GM19035 (cell line): ENCODE data around the gene IFT43.

Experiments used
- ATAC-seq: cut with Tn5 transposase; IDR thresholded peaks from one replicate; pipeline ENCODE4 v1.9.1; 2021; ENCODE audit not compliant: unreplicated experiment

IFT43 gene

DNA sequence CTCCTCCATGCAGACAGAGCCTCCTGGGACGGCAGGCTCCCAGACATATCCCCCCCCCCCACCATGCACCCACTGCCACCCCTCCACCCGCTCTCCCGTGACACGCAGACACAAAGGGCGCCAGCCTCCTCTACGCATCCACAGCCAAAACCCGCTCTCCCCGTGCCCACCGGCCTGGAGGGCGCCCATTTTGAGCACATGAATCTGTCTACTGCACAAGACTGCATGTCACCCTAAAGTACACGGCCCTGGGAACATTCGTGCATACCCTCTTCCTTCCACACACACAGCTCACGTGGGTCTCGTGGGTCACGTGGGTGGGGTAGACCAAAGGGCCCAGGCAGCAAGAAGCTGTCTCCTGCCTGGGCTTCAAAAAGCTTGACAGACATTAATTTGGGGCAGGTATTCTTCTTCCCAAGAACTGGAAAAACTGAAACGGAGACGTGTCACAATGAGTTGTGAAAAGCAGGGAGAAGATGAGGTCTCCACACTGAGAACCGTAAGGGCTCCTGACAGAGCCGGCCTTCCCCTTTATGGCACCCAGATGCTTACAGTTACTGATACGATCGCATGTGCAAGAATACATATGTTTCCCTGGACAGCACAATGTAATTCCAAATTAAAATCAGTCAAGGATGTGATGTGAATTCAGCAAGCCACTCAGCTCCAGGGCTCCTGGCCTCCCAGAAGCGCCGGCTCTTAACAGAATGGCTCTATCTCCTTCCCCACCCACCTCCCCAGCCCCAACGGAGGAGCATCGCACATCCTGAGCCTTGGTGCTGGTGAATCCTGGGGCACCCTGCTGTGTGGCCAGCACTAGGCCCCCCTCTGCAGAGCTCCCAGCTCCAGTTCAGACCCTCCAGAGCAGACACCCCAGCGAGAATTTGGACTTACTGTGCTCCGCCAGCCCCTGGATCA is 5.7 kb upstream of the IFT43 start:
- ATAC-seq: no peak

DNA sequence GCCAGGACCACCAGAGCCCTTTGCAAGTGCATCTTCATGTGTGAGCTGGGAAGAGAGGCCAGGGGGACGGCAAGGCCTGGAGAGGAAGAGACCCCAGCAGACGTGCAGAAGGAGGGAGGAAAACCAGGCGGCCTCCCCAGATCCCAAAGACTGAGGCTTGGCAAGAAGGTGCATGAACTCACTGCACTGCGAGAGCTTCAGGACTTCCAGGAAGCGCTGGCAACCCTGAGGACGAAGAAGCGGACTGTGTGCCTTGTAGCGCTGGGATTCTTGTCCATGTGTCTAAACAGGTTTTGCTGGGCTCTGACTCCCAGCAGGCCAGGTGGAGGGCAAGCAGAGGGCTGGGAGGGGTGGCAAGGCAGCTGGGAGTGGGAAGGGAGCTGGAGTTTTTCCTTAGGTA is 4.7 kb upstream of the IFT43 start:
- ATAC-seq: no peak

- ATAC-seq: peak; percentile 38
These were observed 3.9 kb upstream of the IFT43 start, which contains the start of gene TGFB3 for GRCh38 chr14:75981426-75982265. TSS of gene TGFB3 (minus strand) at chr14:75981995. CDS start at chr14:75980893, 1,102 bp downstream.

DNA sequence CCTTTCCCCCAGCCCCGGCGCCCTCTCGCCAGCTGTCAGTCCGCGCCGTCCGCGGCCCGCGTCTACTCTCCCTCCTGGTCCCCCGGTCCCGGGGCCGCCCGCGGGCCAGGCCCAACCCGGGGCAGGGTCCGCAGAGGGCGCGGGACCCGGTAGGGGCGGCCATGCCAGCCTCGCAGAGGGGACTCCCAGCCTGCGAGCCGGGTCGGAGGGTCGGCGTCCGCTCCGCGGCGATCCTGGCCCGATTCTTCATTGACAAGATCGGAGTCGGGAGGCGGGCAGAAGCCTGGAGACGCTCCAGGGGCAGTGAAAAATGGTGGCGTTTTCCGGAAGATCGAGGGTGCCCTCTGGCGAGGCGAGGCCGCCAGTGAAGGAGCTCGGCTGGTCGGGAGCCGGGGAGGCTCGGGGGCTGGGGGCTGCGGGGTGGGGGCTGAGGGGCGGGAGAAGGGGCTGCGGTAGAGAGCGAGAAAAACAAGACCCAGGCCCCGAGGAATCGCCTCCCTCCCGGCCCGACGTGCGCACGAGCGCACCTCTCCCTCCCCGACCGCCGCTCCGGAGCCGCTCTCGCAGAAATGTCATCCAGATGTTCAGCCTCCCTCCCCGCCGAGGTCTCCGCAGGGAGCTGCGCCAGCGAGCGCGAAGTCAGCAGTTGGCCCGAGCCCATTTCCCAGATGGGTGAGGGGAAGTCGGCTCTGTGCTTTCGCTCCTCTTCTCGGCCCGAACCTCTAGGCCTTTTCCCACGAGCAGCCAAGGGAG is 3.1 kb upstream of the IFT43 start:
- ATAC-seq: peak; percentile 44

DNA sequence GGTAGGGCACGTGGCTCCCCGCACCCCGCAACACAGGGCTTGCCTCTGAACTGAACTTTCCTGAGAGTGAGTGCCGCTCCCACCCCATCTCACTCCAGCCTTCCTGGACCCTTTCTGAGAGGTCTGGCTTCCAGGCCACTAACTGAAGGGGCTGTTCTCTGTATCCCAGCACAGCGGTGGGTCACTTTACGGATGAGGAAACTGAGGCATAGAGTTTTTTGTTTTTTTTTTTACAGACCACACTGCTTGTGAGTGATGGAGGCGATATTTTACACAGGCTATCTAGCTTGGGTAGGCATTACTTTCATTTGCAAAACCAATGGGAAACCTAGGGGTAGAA is 2.6 kb upstream of the IFT43 start:
- ATAC-seq: no peak

- ATAC-seq: no peak
These were observed 889 bp upstream of the IFT43 start for GRCh38 chr14:75984674-75985073.

DNA sequence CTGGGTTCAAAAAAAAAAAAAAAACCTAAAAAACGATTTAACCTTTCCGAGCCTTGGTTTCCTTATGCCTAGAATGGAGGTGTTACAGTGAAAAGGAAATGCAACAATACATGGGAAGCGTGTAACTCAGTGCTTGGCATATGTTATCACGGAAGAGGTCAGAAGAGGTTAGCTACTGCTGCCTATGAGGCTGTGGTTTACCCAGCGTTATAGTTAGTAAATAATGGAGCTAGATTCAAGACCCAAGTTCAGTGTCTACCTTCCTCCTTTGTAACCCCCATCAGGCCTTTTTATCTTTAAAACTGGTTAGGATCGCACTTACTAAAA is 839 bp downstream of the IFT43 start:
- ATAC-seq: no peak

DNA sequence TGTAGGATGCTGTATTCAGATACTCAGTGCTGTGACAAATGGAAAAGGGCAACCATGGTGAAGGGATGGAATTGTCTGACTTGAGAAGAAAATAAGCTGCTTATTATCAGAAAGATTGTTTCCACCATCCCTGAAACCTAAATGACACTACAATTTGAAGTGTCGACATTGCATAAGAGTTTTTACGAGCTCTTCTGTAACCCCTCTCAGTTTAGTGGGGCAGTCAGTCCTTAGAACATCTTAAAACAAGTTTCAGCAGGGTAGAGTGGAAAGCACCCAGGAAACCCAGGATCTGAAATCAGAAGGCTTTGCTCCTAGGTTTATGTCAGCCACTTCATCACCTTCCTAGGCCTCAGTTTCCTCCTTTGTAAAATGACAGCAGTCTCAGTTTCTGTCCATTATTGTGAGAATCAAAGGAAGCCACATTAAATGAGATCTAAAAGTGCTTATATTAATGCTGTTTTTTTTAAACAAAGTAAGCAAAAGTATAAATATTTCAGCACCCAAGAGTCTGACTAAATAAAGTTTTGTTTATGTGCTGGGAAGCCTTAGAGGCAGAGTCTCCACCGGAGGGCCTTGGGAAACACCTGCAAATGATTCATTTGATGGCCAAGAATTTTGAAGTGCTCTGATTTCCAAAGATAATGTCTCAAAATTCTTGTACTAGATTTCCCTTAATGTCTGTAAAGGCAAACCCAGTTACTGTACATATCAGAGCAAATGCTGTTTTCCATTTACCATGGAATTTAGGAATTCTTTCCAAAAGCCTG is 1.8 kb downstream of the IFT43 start:
- no peak for ATAC-seq

DNA sequence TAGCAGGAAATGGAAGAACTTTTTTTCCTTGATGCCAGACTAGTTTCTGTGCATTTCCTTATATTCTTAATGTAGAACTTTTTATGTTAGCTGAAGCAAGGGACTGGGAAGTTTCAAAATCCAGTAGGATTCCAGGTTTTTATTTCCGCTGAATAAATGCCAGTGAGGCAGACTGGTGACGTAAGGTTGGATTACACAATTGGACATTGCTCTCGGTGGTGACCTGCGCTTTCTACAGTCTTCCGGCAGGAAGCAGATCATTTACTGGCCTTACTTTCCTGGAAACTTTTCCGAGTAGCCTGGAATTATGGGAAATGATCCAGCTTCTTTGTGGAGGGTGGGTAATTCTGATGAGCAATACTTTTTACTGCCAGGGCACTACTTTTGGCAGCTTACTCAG is 3.6 kb downstream of the IFT43 start:
- no peak for ATAC-seq

GRCh38 chr14:75990297-75990696 is 4.7 kb downstream of the IFT43 start:
- ATAC-seq: no peak

GRCh38 chr14:75991753-75992152 is 6.2 kb downstream of the IFT43 start:
- ATAC-seq: no peak

DNA sequence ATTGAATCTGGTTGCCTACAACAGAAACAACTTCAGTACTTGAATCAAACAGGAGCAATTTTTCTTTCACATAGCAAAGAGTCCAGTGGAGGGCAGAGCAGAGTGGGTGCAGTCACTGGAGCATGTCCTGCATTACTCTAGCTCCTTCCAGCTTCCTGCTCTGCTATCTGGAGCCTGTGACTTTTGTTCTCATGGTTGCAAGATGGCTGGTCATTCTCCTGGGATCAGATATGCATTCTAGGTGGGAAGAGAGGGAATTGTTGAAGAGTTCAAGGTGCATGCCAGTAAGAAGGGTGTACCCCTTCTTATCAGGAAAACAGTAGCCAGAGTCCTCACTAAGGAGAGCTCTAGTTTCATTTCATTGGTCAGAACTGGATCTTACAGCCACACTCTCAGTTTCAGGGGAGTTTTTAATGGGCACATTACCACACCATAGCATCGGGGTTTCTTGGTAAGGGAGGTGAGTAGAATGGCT is 8.0 kb downstream of the IFT43 start:
- no peak for ATAC-seq

- no peak for ATAC-seq
These were observed 9.9 kb downstream of the IFT43 start for GRCh38 chr14:75995372-75996041.

DNA sequence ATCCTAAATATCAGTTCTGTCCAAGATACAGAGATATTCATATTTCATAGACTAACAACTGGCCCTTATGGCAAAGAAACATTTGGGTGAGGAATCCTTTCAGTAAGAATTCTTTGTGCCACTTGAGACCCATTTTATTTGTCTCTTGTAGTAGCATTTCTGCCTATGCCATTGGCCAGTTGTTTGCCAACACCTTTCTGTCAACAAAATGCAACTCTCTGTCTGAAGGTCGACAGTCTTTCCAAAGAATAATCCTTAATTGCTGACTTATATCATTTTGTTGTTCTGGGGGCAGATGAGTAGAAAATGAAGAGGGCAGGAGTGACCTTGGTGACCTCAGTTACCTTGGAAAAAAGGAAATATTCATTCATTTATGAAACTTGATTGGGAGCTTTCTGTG is 10.9 kb downstream of the IFT43 start:
- no peak for ATAC-seq

GRCh38 chr14:75999511-76000190 is 14.1 kb downstream of the IFT43 start:
- no peak for ATAC-seq

- ATAC-seq: no peak
These were observed 16.8 kb downstream of the IFT43 start for GRCh38 chr14:76002383-76002782.

DNA sequence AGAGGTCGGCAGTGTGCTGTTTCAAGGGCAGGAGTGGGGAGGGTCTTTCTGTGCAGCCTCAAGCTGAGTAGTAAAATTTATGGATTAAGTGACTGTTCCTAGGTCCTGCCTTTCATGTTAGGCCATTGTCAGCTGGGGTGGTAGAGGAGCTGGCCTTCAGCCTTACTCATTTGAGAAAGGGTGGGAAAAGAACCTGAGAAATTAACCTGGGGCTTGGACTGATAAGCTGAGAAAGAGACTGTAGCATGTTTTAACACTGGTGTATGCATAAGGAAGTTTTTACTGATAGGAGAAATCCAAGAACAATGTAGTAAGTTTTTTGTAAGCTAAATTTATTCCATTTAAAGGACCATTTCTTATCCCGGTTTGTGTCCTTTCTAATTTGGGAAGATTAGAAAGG is 20.7 kb downstream of the IFT43 start:
- no peak for ATAC-seq

DNA sequence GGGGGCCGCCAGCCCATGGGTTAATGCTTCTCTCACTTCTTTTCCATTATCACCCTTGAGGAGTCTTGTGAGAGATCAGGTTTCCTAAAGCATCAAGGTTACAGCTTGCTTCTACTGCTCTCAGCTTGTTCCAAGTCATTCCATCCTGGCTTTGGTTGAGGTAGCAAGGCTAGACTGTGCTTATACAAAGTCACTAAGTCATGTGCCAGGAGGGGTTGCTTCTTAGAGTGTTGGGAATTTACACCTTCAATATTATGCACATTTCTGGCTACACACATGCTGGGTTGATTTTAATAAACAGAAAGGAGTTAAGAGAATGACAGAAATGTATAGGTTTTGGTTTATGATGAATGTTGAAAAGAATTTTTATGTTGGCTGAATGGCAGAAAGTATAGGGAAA is 21.8 kb downstream of the IFT43 start:
- no peak for ATAC-seq

DNA sequence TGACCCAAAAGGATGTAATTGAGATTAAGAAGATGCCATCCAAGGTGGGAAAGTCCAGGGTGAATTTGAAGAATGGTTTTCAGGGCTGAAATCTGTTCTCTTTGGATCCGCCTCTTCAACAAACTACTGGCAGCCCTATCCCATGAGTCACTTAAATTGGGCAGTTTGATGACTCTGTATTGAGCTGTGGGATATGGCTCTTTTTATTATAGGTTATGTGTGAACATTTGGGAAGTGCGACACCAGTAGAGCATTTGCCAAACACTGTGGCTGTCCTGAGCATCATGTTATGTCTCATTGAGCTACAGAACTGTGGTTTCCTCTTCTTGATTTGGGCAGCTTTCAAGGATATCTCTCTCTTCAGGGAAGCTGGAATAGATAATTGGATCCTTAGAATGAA is 22.3 kb downstream of the IFT43 start:
- ATAC-seq: no peak
